Omental fat pad (tissue), 4 donors: ENCODE results near the gene CCDC3. TPM values are rescaled to one million over a fixed set of nuclear protein-coding genes. Genes with fewer than 3 reads are reported as not detected.

ENCODE experiments used
- ATAC-seq: fragments of 150-250 bp; one replicate; pipeline ENCODE4 v1.9.1; 2016; ENCODE audit warnings: mild to moderate bottlenecking, moderate library complexity; ENCODE audit not compliant: low FRiP score
- DNase-seq: peaks from one replicate; pipeline ENCODE4 v3.0.0-alpha.2; 2019; ENCODE audit warnings: low spot score
- CTCF ChIP-seq, 3 donors: fragments of 450-650 bp; IDR thresholded peaks; one replicate each; pipeline ENCODE4 v1.5.1; 2016 to 2017; ENCODE audit warnings: antibody characterized with exemption in 3 of 3, mild to moderate bottlenecking in 3 of 3, moderate library complexity in 2 of 3
- total RNA-seq, 4 donors: library from RNA; depleted of rRNA; stranded (reverse); fragments of >200 nt; gene quantifications; one replicate each; pipeline ENCODE4 v1.1.0, GENCODE V29; 2016

Gene CCDC3
- total RNA-seq, 4 donors from 2014 or later = 23.5 to 77.8 (median 39.1) TPM

- ATAC-seq = no peak
- TF ChIP-seq CTCF (IDR thresholded peaks at IDR 0.05) = no peak
- no peak for DNase-seq
Measured at GRCh38 chr10:12888470-12888869, 113.0 kb downstream of the CCDC3 start.

GRCh38 chr10:12887780-12888179 is 113.7 kb downstream of the CCDC3 start:
- no peak for ATAC-seq
- TF ChIP-seq CTCF (IDR thresholded peaks at IDR 0.05) = no peak

GRCh38 chr10:12884851-12885250 is 116.7 kb downstream of the CCDC3 start:
- DNase-seq (no peak), ATAC-seq (no peak)
- TF ChIP-seq CTCF (IDR thresholded peaks at IDR 0.05) = no peak

More at GRCh38 chr10:12887780-12888179, 113.7 kb downstream of the CCDC3 start:
- no peak for DNase-seq

- no peak for TF ChIP-seq CTCF (IDR thresholded peaks at IDR 0.05)
- DNase-seq = no peak
- ATAC-seq = no peak
Measured at GRCh38 chr10:12880423-12880822, 121.1 kb downstream of the CCDC3 start.

- no peak for ATAC-seq
- no peak for DNase-seq
- TF ChIP-seq CTCF (IDR thresholded peaks at IDR 0.05) = no peak
Measured at GRCh38 chr10:12877150-12877549, 124.4 kb downstream of the CCDC3 start.

GRCh38 chr10:12876266-12876665 is 125.2 kb downstream of the CCDC3 start:
- ATAC-seq (no peak), DNase-seq (no peak)
- TF ChIP-seq CTCF (IDR thresholded peaks at IDR 0.05) = no peak

- TF ChIP-seq CTCF (IDR thresholded peaks at IDR 0.05) = no peak
- ATAC-seq (no peak), DNase-seq (no peak)
Measured at GRCh38 chr10:12875100-12875499, 126.4 kb downstream of the CCDC3 start.
